Measurements from ENCODE around the gene ATP6AP1.

DNA sequence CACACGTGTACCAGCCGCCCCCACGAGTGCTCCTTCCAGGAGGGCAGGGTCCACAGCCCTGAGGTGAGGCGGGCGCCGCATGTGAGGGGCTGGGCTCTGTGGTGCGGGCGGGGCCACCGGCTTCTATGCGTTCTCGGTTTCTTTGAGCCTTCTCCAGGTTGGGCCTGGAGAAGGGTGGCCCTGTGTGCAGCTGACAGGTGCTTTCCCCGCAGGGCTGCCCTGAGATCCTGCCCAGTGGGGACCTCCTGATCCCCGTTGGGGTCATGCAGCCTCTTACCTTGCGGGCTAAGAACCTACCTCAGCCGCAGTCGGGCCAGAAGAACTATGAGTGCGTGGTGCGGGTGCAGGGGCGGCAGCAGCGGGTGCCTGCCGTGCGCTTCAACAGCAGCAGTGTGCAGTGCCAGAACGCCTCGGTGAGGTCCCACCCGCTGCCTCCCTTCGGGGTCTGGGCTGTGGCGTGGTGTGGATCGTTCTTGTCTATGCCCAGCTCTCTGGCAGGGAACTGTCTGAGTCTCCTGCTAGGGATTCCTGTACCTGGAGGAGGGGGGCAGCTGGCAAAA is 36.4 kb downstream of the ATP6AP1 start:
- TF ChIP-seq, protein P1, sequence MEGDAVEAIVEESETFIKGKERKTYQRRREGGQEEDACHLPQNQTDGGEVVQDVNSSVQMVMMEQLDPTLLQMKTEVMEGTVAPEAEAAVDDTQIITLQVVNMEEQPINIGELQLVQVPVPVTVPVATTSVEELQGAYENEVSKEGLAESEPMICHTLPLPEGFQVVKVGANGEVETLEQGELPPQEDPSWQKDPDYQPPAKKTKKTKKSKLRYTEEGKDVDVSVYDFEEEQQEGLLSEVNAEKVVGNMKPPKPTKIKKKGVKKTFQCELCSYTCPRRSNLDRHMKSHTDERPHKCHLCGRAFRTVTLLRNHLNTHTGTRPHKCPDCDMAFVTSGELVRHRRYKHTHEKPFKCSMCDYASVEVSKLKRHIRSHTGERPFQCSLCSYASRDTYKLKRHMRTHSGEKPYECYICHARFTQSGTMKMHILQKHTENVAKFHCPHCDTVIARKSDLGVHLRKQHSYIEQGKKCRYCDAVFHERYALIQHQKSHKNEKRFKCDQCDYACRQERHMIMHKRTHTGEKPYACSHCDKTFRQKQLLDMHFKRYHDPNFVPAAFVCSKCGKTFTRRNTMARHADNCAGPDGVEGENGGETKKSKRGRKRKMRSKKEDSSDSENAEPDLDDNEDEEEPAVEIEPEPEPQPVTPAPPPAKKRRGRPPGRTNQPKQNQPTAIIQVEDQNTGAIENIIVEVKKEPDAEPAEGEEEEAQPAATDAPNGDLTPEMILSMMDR (IDR thresholded peaks at IDR 0.05; ENCODE audit: low read depth, low read length), result no peak
- TF ChIP-seq MAX (IDR thresholded peaks at IDR 0.05; ENCODE audit: low read depth, low read length) (no peak), POLR2A (IDR thresholded peaks at IDR 0.05; ENCODE audit: extremely low read depth, insufficient read length) (no peak)
